B cell (primary cell): ENCODE measurements around the gene SMTNL1. TPM values are rescaled to one million over a fixed set of nuclear protein-coding genes. Genes with fewer than 3 reads are reported as not detected.

Experiments
- ATAC-seq: fragments of 200-7000 bp; cut with Tn5 transposase; one replicate; pipeline ENCODE4 v1.10.0; 2021; ENCODE audit warnings: low read depth, mild to moderate bottlenecking, moderate number of reproducible peaks, moderate library complexity
- CTCF ChIA-PET: fragments of 350-600 bp; sonication (Branson Sonifier 250); formaldehyde crosslinking; loops from one replicate; lab custom pipeline; 2021; ENCODE audit warnings: antibody characterized with exemption, inconsistent platforms; lab: Charles Lee
- POLR2A ChIA-PET: fragments of 350-600 bp; sonication (Branson Sonifier 250); formaldehyde crosslinking; loops from one replicate; lab custom pipeline; 2021; ENCODE audit warnings: antibody characterized with exemption; lab: Charles Lee
- DNase-seq: peaks from one replicate; pipeline ENCODE4 v3.0.0; 2013
- H2AFZ ChIP-seq: 2 replicates; pipeline ENCODE4 v1.6.1; 2012; ENCODE audit warnings: mild to moderate bottlenecking, low read depth, low read length; ENCODE audit not compliant: insufficient read depth, poor library complexity, severe bottlenecking
- H3K27ac ChIP-seq, 2 donors: 1 replicate in 1 of 2; 2 replicates in 1 of 2; pipeline ENCODE4 v1.5.1; 2012 to 2013; ENCODE audit warnings: low read length in 2 of 2, mild to moderate bottlenecking in 2 of 2, moderate library complexity in 1 of 2
- H3K27me3 ChIP-seq, 4 experiments: fragments of 200-600 bp in 1 of 4; sonication (generic) in 1 of 4; replicated peaks in 1 of 4; 1 replicate in 2 of 4; 2 replicates in 2 of 4; pipeline versions ENCODE4 v1.6.1 to v1.7.0; 2013 to 2016; ENCODE audit warnings: low read length in 3 of 4, mild to moderate bottlenecking in 2 of 4, mixed read lengths in 1 of 4, moderate library complexity in 1 of 4; ENCODE audit not compliant: insufficient read depth in 4 of 4, control insufficient read depth in 3 of 4; ENCODE audit errors: control extremely low read depth in 1 of 4
- H3K36me3 ChIP-seq, 2 experiments: replicated peaks in 1 of 2; 1 replicate in 1 of 2; 2 replicates in 1 of 2; pipeline versions ENCODE4 v1.6.1 to v1.7.1; 2013; ENCODE audit warnings: low read length in 1 of 2; ENCODE audit not compliant: insufficient read depth in 2 of 2, control insufficient read depth in 1 of 2; ENCODE audit errors: control extremely low read depth in 1 of 2, extremely low read depth in 1 of 2
- H3K4me1 ChIP-seq, 2 donors: fragments of 200-600 bp in 1 of 2; sonication (generic) in 1 of 2; 1 replicate in 1 of 2; 2 replicates in 1 of 2; pipeline versions ENCODE4 v1.5.1 to v1.6.1; 2013 to 2017; ENCODE audit warnings: low read length in 2 of 2; ENCODE audit not compliant: control insufficient read depth in 2 of 2, insufficient read depth in 2 of 2
- H3K4me2 ChIP-seq: replicated peaks from 2 replicates; pipeline ENCODE3; 2012; ENCODE audit warnings: mild to moderate bottlenecking, low read depth, low read length; ENCODE audit not compliant: poor library complexity, severe bottlenecking
- H3K4me3 ChIP-seq, 5 experiments: fragments of 200-600 bp in 1 of 5; sonication (generic) in 1 of 5; 1 replicate in 3 of 5; 2 replicates in 2 of 5; pipeline versions ENCODE4 v1.5.1 to v1.7.0; 2011 to 2016; ENCODE audit warnings: low read length in 4 of 5, mild to moderate bottlenecking in 4 of 5, low read depth in 2 of 5, control low read depth in 1 of 5, moderate library complexity in 1 of 5; ENCODE audit not compliant: insufficient read depth in 1 of 5; ENCODE audit errors: control extremely low read depth in 1 of 5, extremely low read depth in 1 of 5
- H3K79me2 ChIP-seq: fragments of 200-600 bp; sonication (generic); one replicate; pipeline ENCODE4 v1.6.0; 2016; ENCODE audit warnings: low read length; ENCODE audit not compliant: control insufficient read depth, insufficient read depth
- H3K9ac ChIP-seq: fragments of 200-600 bp; sonication (generic); 2 replicates; pipeline ENCODE4 v1.6.1; 2017; ENCODE audit warnings: mild to moderate bottlenecking, low read length, moderate library complexity
- H3K9me3 ChIP-seq, 3 donors: one replicate each; pipeline versions ENCODE4 v1.6.1 to v1.7.1; 2013; ENCODE audit warnings: low read length in 2 of 3; ENCODE audit not compliant: control insufficient read depth in 2 of 3, insufficient read depth in 1 of 3; ENCODE audit errors: control extremely low read depth in 1 of 3
- H4K20me1 ChIP-seq: 2 replicates; pipeline ENCODE4 v1.6.0; 2012; ENCODE audit warnings: mild to moderate bottlenecking, low read length; ENCODE audit not compliant: insufficient read depth, control insufficient read depth, poor library complexity, severe bottlenecking
- H3K27ac Mint-ChIP-seq: one replicate; pipeline ENCODE4 v1.8.0; 2021; ENCODE audit warnings: mixed read lengths
- H3K27me3 Mint-ChIP-seq: one replicate; pipeline ENCODE4 v1.8.0; 2021; ENCODE audit warnings: mixed read lengths
- H3K4me1 Mint-ChIP-seq: one replicate; pipeline ENCODE4 v1.8.0; 2021; ENCODE audit warnings: mixed read lengths
- H3K4me3 Mint-ChIP-seq: one replicate; pipeline ENCODE4 v1.8.0; 2021; ENCODE audit warnings: mixed read lengths
- H3K9me3 Mint-ChIP-seq: one replicate; pipeline ENCODE4 v1.8.0; 2022; ENCODE audit warnings: mixed read lengths; ENCODE audit not compliant: insufficient read depth
- CTCF ChIP-seq: fragments of 200-600 bp; IDR thresholded peaks from one replicate; pipeline ENCODE4 v1.8.0; 2022; ENCODE audit warnings: antibody characterized with exemption, mild to moderate bottlenecking
- EZH2 ChIP-seq: IDR thresholded peaks from 2 replicates; pipeline ENCODE4 v1.6.1; 2012; ENCODE audit warnings: borderline replicate concordance, low read depth, mild to moderate bottlenecking, moderate library complexity, low read length; ENCODE audit not compliant: insufficient read depth, poor library complexity, severe bottlenecking
- WGBS: methylation state at CpG from one replicate; pipeline ENCODE4 v1.1.5; 2013; ENCODE audit warnings: missing lambda C conversion rate; ENCODE audit not compliant: insufficient coverage; 5-methylcytosine and 5-hydroxymethylcytosine counted together
- intact Hi-C: fragments of 100-400 bp; cut with micrococcal nuclease; formaldehyde crosslinking; loops from one replicate; pipeline ENCODE4 v1.10.0; 2022
- polyA plus RNA-seq: library from polyadenylated mRNA; depleted of rRNA; stranded (reverse); fragments of >200 nt; gene quantifications from 2 replicates; pipeline ENCODE4 v1.2.3, GENCODE V29; 2012
- total RNA-seq, 2 donors: library from RNA; stranded (reverse); fragments of 120-200 nt in 1 of 2; gene quantifications; 1 replicate in 1 of 2; 2 replicates in 1 of 2; pipeline versions ENCODE4 v1.2.3 to v1.2.4, GENCODE V29; 2013 to 2022

The SMTNL1 gene
- total and polyA plus RNA-seq, 2 donors (not counting 1 experiment from before 2014, with no cell fraction given) = not detected

GRCh38 chr11:57504511-57504910 is 32.9 kb upstream of the SMTNL1 start:
- Mint-ChIP-seq H3K27ac (no peak overlapping the region), H3K4me1 (peaks cover 6% of the 10 kb centered on the region), H3K9me3 (no peaks in the 10 kb centered on the region), H3K27me3 (no peaks in the 10 kb centered on the region), H3K4me3 (no peak overlapping the region)
- no peak for TF ChIP-seq EZH2
- no peak for TF ChIP-seq CTCF
- no peak overlapping the region for H3K4me3 ChIP-seq
- DNase-seq (no peak), ATAC-seq (no peak)
- no peaks in the 10 kb centered on the region for H4K20me1 ChIP-seq
- H3K4me2 ChIP-seq = no peak overlapping the region
- peaks cover 0 to 2% (median 0%) of the 10 kb centered on the region in 3 donors for H3K9me3 ChIP-seq
- H3K36me3 ChIP-seq = no peaks in the 10 kb centered on the region
- ChIA-PET CTCF (interaction anchor here (0.7 to 5.5 kb wide), 5 partner anchors 11 to 138 kb away, joined by 3 to 49 read pairs (median 5); no protein-coding TSS in a partner anchor), POLR2A (no interaction called here)
- WGBS = 100% methylated on average over 1 of the region's 4 CpGs
- no peaks in the 10 kb centered on the region for H3K79me2 ChIP-seq
- intact Hi-C loops = no loop called here
- no peak overlapping the region for H3K9ac ChIP-seq
- peaks cover 0 to 2% of the 10 kb centered on the region in 2 donors for H3K4me1 ChIP-seq
- H2AFZ ChIP-seq = no peak overlapping the region
- no peak overlapping the region for H3K27ac ChIP-seq
- no peaks in the 10 kb centered on the region for H3K27me3 ChIP-seq

- ATAC-seq (no peak), DNase-seq (no peak)
- H3K4me3 ChIP-seq = no peak overlapping the region
- H3K4me2 ChIP-seq = no peak overlapping the region
- H3K36me3 ChIP-seq = no peaks in the 10 kb centered on the region
- POLR2A ChIA-PET = no interaction called here
- no peaks in the 10 kb centered on the region for H4K20me1 ChIP-seq
- CTCF ChIA-PET = interaction anchor here (0.6 to 5.5 kb wide), 5 partner anchors 13 to 827 kb away, joined by 3 to 49 read pairs (median 3); no protein-coding TSS in a partner anchor
- H3K9ac ChIP-seq = no peak overlapping the region
- Mint-ChIP-seq H3K4me1 (peaks cover under 1% of the 10 kb centered on the region), H3K27ac (no peak overlapping the region), H3K4me3 (no peak overlapping the region), H3K27me3 (no peaks in the 10 kb centered on the region), H3K9me3 (no peaks in the 10 kb centered on the region)
- TF ChIP-seq CTCF (no peak), EZH2 (no peak)
- H3K79me2 ChIP-seq = no peaks in the 10 kb centered on the region
- no peaks in the 10 kb centered on the region for H3K4me1 ChIP-seq
- H3K9me3 ChIP-seq = no peaks in the 10 kb centered on the region
- intact Hi-C loops = no loop called here
- H3K27me3 ChIP-seq = no peaks in the 10 kb centered on the region
- 93% methylated on average over 1 of the region's 1 CpG for WGBS
- H3K27ac ChIP-seq = no peak overlapping the region
- no peak overlapping the region for H2AFZ ChIP-seq
These were observed 30.9 kb upstream of the SMTNL1 start for GRCh38 chr11:57506522-57506921.
